MM.1S (cell line): ENCODE measurements around the gene USP37.

Source experiments
- EZH2phosphoT487 ChIP-seq: fragments of 300-600 bp; sonication (generic); IDR thresholded peaks from 2 replicates; pipeline ENCODE4 v1.6.1; 2018; ENCODE audit warnings: antibody characterized with exemption, low read length
- TF ChIP-seq, protein P1 (sequence below): fragments of 300-600 bp; sonication (generic); IDR thresholded peaks from 2 replicates; pipeline ENCODE4 v1.5.1; 2016; ENCODE audit warnings: antibody characterized with exemption, low read length, mixed read lengths

DNA sequence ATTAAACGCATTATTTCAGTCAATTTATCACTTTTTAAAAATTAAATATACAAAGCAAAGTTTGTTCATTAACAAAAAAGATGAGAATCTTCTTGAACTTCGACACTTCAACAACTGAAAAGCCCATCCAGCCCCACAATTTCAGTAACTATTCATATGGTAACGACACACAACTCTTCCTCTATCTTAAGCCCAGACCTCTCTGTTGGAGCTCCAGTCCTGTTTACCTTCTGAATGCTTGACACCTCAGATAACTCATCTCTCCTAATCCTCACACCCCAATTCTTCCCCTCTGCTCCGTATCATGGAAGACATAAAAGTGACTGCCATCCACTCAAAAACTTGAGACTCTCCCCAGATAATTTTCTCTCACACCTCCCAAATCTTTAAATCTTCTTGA lies 12.6 kb downstream of the USP37 start:
- TF ChIP-seq, protein P1, sequence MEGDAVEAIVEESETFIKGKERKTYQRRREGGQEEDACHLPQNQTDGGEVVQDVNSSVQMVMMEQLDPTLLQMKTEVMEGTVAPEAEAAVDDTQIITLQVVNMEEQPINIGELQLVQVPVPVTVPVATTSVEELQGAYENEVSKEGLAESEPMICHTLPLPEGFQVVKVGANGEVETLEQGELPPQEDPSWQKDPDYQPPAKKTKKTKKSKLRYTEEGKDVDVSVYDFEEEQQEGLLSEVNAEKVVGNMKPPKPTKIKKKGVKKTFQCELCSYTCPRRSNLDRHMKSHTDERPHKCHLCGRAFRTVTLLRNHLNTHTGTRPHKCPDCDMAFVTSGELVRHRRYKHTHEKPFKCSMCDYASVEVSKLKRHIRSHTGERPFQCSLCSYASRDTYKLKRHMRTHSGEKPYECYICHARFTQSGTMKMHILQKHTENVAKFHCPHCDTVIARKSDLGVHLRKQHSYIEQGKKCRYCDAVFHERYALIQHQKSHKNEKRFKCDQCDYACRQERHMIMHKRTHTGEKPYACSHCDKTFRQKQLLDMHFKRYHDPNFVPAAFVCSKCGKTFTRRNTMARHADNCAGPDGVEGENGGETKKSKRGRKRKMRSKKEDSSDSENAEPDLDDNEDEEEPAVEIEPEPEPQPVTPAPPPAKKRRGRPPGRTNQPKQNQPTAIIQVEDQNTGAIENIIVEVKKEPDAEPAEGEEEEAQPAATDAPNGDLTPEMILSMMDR, result no peak
- no peak for TF ChIP-seq EZH2phosphoT487
